Right renal cortex interstitium (tissue), 3 donors: Measurements from ENCODE around the gene KCNQ1. TPM values are rescaled to one million over a fixed set of nuclear protein-coding genes. Genes with fewer than 3 reads are reported as not detected.

Source experiments
- DNase-seq, 3 donors: peaks; one replicate each; pipeline ENCODE4 v3.0.0-alpha.2; 2013; ENCODE audit warnings: low read depth in 3 of 3, low spot score in 2 of 3
- polyA plus RNA-seq, 3 donors: library from polyadenylated mRNA; unstranded; fragments of 120-200 nt; gene quantifications; one replicate each; pipeline ENCODE4 v1.2.1, GENCODE V29; 2013; ENCODE audit not compliant: insufficient read length in 3 of 3

The KCNQ1 gene
- polyA plus RNA-seq, 3 donors = 8.4 to 11.8 (median 10.2) TPM

GRCh38 chr11:2794046-2794967 lies 349.5 kb downstream of the KCNQ1 start:
- DNase-seq = no peak

GRCh38 chr11:2794968-2795322 lies 350.1 kb downstream of the KCNQ1 start:
- DNase-seq = no peak

GRCh38 chr11:2795491-2795991 lies 350.7 kb downstream of the KCNQ1 start:
- no peak for DNase-seq

GRCh38 chr11:2796091-2796490 lies 351.3 kb downstream of the KCNQ1 start:
- DNase-seq = no peak

- no peak for DNase-seq
Observed at GRCh38 chr11:2796508-2797113, 351.8 kb downstream of the KCNQ1 start.

GRCh38 chr11:2797121-2797711 lies 352.4 kb downstream of the KCNQ1 start:
- no peak for DNase-seq

GRCh38 chr11:2797741-2798361 lies 353.0 kb downstream of the KCNQ1 start:
- no peak for DNase-seq

GRCh38 chr11:2798951-2799761 lies 354.3 kb downstream of the KCNQ1 start:
- peak in 1 of 3 donors; percentile 61 for DNase-seq

- DNase-seq = no peak
Observed at GRCh38 chr11:2799881-2800654, 355.3 kb downstream of the KCNQ1 start.

- DNase-seq = no peak
Observed at GRCh38 chr11:2800655-2801531, 356.1 kb downstream of the KCNQ1 start.

- no peak for DNase-seq
Observed at GRCh38 chr11:2801711-2802388, 357.0 kb downstream of the KCNQ1 start.

GRCh38 chr11:2802389-2803185 lies 357.8 kb downstream of the KCNQ1 start:
- no peak for DNase-seq

GRCh38 chr11:2803186-2804091 lies 358.6 kb downstream of the KCNQ1 start:
- DNase-seq = no peak

GRCh38 chr11:2804189-2804588 lies 359.4 kb downstream of the KCNQ1 start:
- no peak for DNase-seq

GRCh38 chr11:2804701-2805387 lies 360.0 kb downstream of the KCNQ1 start:
- no peak for DNase-seq
